ENCODE results near the gene STX11. TPM values are rescaled to one million over a fixed set of nuclear protein-coding genes. Genes with fewer than 3 reads are reported as not detected.

Gene STX11
- total RNA-seq, 1 experiment from 2014 or later: 16.1 TPM

DNA sequence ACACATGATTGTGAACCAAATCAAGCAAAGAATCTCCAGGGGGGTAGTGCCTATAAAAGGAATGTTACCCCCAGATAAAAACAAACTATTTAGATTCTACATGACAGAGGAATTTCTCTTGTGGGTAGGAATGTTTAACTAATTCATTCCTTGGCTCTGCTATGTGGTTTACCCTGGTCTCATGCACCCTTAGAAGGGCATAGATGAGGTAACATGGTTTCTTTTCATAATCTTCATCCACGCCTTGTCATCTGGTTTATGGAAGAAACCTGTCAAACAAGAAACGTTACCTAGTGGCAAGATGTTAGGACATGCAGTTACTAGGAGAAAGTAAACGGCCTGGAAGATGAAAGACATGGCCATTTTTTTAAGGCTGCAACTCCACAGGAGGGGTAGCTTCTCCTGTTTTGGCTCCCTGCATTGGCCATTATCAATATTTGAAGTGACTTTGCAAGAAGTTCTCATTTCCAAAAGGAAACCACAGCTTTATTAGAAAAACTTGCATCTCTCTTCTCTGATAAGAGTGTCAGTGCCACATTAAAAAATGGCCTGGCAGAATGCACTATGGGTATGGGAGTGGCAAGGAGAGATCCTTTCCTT lies 45.5 kb downstream of the STX11 start:
- Histone ChIP-seq H3K4me1 (peaks cover 20% of the 10 kb centered on the region), H3K27ac (no peak overlapping the region), H3K4me3 (no peak overlapping the region), H3K27me3 (no peaks in the 10 kb centered on the region), H3K36me3 (peaks cover 5% of the 10 kb centered on the region; the same call in 1 of the 2 replicates), H3K9me3 (replicated peaks) (peaks cover 12% of the 10 kb centered on the region; the same call in 1 of the 2 replicates)
- DNase-seq: peak in 1 of 2 experiments; percentile 17

DNA sequence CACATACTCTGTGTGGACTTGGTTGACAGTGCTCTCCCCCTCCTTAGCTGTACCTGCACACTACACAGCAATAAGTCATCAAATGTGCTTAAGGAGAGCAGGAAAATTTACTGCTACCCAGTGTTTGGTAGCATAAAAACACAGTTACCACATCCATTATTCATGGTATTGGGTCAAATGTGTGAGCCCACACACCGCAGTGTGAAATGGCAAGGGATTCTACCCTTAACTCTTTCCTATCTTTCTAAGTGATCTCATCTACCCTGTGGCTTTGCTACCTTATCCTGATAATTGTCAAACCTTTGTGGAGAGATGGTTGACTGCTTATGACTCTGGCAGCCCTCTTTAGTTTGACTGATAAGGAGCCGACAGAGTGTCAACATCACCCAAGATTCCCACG lies 47.6 kb downstream of the STX11 start:
- DNase-seq: no peak
- no peak overlapping the region for H3K4me3 ChIP-seq
- H3K36me3 ChIP-seq: peaks cover 5% of the 10 kb centered on the region; the same call in 1 of the 2 replicates
- no peak overlapping the region for H3K27ac ChIP-seq
- H3K9me3 ChIP-seq (replicated peaks): peaks cover 20% of the 10 kb centered on the region
- no peaks in the 10 kb centered on the region for H3K27me3 ChIP-seq
- H3K4me1 ChIP-seq: peaks cover 4% of the 10 kb centered on the region; the same call in 1 of the 2 replicates

DNA sequence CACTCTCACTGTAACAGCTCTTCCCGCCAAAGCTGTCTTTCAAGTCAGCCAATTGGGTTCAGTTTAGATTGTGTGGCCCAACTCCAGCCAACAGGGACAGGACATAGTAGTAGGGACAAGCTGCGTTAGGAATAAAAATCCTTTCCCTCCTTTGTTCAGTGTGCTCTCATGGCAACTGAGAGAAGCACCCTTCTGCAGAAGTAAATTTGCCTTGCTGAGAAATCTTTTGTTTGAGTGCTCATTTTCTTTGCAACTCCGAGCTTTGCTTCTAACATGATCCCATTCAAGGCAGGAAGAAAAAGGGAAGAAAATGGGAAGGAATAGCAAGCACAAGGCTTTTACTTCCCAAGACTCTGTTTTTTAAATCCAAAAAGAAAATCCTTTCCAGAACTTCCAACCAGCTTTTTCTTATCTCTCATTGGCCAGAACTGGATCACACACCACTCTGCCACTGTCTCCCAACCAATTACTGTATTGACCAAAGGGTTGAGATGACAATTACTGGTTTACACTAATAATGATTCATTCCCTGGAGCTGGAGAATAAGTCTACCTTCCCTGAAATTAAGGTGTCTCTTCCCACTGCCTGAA lies 52.7 kb downstream of the STX11 start:
- Histone ChIP-seq H3K27me3 (no peaks in the 10 kb centered on the region), H3K27ac (no peak overlapping the region), H3K9me3 (replicated peaks) (peaks cover 21% of the 10 kb centered on the region), H3K4me1 (no peaks in the 10 kb centered on the region), H3K4me3 (no peak overlapping the region), H3K36me3 (no peaks in the 10 kb centered on the region; the same call in 1 of the 2 replicates)
- DNase-seq: no peak

DNA sequence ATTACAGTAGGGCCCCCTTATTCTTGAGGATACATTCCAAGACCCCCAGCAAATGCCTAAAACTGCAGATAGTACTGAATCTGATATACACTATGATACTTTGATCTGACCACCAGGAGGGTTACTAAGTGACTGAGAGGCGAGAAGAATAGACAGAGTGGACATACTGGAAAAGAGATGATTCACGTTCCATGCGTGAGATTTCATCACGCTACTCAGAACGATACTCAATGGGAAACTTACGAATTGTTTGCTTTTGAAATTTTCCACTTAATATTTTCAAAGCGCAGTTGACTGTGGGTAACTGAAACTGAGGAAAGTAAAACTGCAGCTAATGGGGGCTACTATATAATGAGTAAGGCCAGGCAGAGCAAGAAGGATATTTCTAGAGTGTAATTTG lies 60.8 kb downstream of the STX11 start:
- H3K9me3 ChIP-seq (replicated peaks): 0 out of 2 replicates have a peak, but pooled peaks cover 3% of the 10 kb centered on the region
- no peaks in the 10 kb centered on the region for H3K36me3 ChIP-seq
- no peaks in the 10 kb centered on the region; the same call in 1 of the 2 replicates for H3K4me1 ChIP-seq
- no peaks in the 10 kb centered on the region for H3K27me3 ChIP-seq
- H3K27ac ChIP-seq: no peak overlapping the region
- H3K4me3 ChIP-seq: no peak overlapping the region
- DNase-seq: no peak

DNA sequence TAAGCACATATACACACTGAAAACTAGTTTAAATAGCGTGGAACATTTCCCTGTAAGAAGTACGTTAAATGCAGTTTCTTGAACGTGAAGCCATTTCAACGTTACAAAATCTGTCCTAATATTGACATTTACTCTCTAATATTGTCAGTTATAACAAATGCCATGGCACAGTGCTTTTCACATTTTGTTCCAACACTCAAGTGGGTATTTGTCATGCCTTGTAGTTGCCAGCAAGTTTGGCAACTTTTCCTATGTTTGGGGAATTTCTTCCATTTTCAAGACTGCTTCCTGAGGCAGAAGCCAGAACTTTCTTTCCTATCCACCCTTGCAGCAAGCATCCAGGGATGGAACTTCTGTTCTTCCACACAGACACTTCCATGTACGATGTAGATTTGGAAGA lies 63.0 kb downstream of the STX11 start:
- DNase-seq: no peak
- H3K27ac ChIP-seq: no peak overlapping the region
- H3K9me3 ChIP-seq (replicated peaks): 0 out of 2 replicates have a peak, but pooled peaks cover 3% of the 10 kb centered on the region
- no peaks in the 10 kb centered on the region for H3K27me3 ChIP-seq
- no peaks in the 10 kb centered on the region; the same call in 1 of the 2 replicates for H3K4me1 ChIP-seq
- H3K36me3 ChIP-seq: no peaks in the 10 kb centered on the region
- no peak overlapping the region for H3K4me3 ChIP-seq

DNA sequence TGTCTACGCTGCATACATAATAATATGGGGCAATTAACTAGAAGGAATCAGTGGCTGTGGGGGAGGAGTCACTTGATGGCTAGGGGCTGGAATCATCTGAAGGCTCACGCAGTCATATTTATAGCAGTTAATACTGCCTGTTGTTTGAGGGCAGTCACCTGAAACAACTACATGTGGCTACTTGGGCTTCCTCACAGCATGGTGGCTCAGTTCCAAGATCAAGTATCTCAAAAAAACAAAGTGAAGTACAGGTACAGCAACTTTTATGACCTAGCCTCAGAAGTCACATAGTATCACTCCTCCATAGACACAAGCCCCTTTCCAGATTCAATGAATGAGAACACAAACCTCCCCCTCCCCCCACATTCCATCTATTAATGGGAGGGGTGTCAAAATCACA lies 63.7 kb downstream of the STX11 start:
- Histone ChIP-seq H3K4me1 (no peaks in the 10 kb centered on the region; the same call in 1 of the 2 replicates), H3K36me3 (no peaks in the 10 kb centered on the region), H3K9me3 (replicated peaks) (0 out of 2 replicates have a peak, but pooled peaks cover 3% of the 10 kb centered on the region), H3K27ac (no peak overlapping the region), H3K4me3 (no peak overlapping the region), H3K27me3 (no peaks in the 10 kb centered on the region)
- no peak for DNase-seq

DNA sequence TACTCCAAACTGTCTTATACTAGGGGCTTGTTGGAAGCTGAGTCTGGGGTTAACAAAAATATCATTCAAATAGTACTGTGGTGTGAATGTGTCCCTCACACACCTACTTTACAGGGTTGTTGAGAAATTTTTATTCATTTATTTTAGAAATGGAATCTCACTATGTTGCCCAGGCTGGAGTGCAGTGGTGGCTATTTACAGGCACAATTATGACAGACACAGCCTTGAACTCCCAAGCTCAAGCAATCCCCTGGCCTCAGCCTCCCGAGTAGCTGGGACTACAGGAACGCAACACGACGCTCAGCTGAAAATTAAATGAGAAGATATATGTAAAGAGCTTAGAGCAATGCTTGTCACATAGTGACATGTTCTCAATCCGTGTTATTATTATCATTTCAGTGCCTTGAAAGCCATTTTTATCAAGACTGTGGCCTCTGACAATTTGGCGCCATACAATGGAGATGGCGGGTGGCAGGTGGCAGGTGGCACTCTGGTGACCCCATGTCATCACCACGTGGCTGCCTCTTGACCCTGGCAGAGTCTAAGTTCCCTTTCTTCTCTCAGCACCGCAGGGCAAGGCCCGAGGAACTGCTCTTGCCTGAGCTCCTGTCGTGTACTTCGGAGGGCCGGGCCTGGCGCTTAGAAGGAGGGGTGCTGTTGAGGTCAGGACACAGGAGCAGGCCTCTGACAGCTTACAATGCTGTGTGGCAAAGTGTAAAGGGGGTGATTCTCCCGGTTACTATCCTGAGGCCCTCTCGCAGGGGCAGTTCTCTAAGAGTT lies 64.5 kb downstream of the STX11 start:
- Histone ChIP-seq H3K9me3 (replicated peaks) (0 out of 2 replicates have a peak, but pooled peaks cover 3% of the 10 kb centered on the region), H3K4me1 (no peaks in the 10 kb centered on the region; the same call in 1 of the 2 replicates), H3K27me3 (no peaks in the 10 kb centered on the region), H3K36me3 (no peaks in the 10 kb centered on the region), H3K4me3 (peak overlapping the region; percentile 59), H3K27ac (peak overlapping the region; percentile 74)
- DNase-seq: no peak

DNA sequence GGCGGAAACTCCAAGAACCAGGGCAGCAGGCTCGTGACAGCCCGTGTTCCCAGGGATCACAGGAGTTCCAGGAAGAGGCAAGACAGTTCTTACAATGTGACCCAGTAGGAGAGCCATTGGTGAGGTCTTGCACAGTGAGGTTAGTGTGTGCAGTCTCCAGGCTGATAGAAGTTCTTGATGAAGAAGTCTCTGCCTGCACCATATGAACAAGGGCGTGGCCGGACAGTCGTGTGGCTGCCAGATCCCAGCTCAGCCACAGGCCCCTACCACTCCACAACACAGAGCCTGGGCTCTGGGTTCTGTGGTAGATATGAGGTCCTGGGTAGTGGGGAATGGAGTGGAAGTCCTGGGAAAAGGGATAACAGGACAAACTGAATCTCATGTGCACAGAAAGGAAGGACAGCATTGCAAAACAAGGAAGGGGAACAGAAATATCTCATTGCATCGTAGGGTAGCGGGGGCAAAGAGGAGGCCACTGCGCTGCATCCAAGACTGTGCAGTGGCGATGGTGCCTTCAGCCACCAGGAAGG lies 65.2 kb downstream of the STX11 start:
- Histone ChIP-seq H3K27ac (peak overlapping the region; percentile 74), H3K9me3 (replicated peaks) (0 out of 2 replicates have a peak, but pooled peaks cover 3% of the 10 kb centered on the region), H3K36me3 (no peaks in the 10 kb centered on the region), H3K27me3 (no peaks in the 10 kb centered on the region), H3K4me1 (no peaks in the 10 kb centered on the region; the same call in 1 of the 2 replicates), H3K4me3 (peak overlapping the region; percentile 59)
- DNase-seq: peak; percentile 55 to 68

DNA sequence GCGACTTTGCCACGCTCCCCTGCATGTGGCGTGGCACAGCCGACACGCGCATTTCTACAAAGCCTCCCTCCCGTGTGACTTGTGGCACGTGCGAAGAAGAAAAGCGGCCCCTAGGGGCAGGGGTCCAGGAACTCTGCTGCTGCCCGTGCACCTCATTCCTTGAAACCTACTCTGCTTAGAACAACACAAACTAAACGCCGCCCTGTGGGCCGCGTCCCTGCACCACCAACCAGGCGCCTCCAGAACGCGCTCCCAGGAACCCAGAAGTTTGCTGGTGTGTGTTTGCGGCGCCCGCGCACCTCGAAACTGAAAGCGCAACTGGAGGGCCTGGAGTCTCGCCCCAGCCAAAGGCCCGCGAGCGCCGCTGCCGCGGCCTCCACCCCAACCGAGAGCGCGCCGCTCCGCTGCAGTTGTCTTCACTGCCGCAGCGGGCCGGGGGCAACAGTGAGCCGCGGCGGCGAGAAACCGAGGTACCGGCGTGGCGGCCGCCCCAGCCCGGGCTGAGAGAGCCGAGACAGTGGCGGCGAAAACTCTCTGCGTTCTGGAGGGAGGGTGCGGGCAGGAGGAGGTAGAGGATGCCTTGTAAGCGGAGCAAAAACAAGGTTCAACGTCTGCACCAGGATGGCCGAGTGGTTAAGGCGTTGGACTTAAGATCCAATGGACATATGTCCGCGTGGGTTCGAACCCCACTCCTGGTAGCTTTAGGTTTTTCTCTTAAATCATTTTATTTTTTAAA lies 65.8 kb downstream of the STX11 start:
- Histone ChIP-seq H3K27ac (peak overlapping the region; percentile 74), H3K27me3 (no peaks in the 10 kb centered on the region), H3K4me1 (no peaks in the 10 kb centered on the region; the same call in 1 of the 2 replicates), H3K36me3 (no peaks in the 10 kb centered on the region), H3K4me3 (peak overlapping the region; percentile 59), H3K9me3 (replicated peaks) (0 out of 2 replicates have a peak, but pooled peaks cover 3% of the 10 kb centered on the region)
- peak; percentile 93 to 96 for DNase-seq

DNA sequence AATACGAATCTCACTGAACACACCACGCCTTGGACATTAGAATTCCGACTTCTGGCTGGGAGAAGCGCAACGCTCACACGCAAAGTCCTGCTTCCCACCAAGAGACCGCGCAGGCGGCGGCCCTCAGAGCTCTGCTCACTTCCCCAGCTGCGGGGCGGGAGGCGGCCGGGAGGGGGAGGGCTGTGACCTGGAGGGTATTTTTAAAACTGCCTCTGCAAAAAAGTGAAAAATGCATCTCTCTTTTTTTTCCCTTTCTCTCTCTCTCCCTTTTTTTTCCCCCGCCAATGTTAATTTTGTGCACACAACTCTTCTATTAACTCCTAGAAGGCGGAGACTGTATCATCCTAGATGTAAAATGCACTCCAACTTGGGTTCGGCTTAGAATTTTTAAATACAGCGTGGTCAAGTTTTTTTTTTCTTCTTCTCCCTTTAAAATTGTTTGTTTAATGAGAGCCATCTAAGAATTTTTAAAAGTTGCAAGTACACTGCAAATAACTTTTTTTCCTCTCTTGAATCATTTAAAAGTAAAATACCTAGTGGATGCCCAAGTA lies 66.4 kb downstream of the STX11 start:
- Histone ChIP-seq H3K27me3 (no peaks in the 10 kb centered on the region), H3K27ac (peak overlapping the region; percentile 74)
- DNase-seq: no peak

DNA sequence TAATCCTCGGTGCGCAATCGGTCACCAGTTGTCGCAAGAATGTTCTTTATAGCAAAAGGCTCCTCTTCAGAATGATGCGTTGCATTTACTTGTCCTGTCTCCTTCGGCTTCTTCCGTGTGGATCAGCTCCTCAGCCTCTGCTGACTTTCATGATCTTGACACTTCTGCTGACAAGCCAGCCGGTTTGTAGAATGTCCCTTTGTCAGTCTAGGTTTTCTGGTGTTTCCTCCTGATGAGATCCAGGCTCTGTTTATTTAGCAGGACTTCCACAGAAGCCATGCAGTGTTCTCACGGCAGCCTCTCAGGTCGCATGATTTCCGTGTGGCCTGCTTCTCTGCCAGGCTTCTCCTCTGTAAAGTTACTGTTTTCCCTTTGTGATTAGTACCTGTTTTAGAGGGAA lies 66.9 kb downstream of the STX11 start:
- Histone ChIP-seq H3K27ac (peak overlapping the region; percentile 74), H3K4me1 (no peaks in the 10 kb centered on the region; the same call in 1 of the 2 replicates), H3K4me3 (peak overlapping the region; percentile 59), H3K36me3 (no peaks in the 10 kb centered on the region), H3K9me3 (replicated peaks) (0 out of 2 replicates have a peak, but pooled peaks cover 3% of the 10 kb centered on the region), H3K27me3 (no peaks in the 10 kb centered on the region)
- peak; percentile 33 to 62 for DNase-seq

More for the DNA sequence above, 66.4 kb downstream of the STX11 start:
- H3K9me3 ChIP-seq (replicated peaks): 0 out of 2 replicates have a peak, but pooled peaks cover 3% of the 10 kb centered on the region
- no peaks in the 10 kb centered on the region for H3K36me3 ChIP-seq
- peak overlapping the region; percentile 59 for H3K4me3 ChIP-seq
- H3K4me1 ChIP-seq: no peaks in the 10 kb centered on the region; the same call in 1 of the 2 replicates

DNA sequence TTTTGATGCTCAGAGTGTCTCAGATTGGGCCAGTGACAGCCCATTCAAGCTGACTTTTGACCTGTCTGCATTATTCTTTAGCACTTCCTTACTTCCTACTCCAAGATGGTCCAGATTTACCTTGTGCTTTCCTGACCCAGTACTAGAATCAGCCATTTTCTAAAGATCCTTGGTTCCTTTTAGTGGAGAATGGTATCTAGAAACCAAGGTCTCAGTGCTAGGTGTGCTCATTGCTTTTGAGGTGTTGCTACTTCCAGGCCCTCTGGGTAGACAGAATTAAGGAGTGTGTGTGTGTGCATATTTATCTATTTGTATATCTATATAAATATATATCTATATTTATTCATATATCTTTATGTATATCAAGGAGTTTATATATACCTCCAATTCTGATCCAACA lies 67.5 kb downstream of the STX11 start:
- Histone ChIP-seq H3K4me1 (no peaks in the 10 kb centered on the region; the same call in 1 of the 2 replicates), H3K9me3 (replicated peaks) (0 out of 2 replicates have a peak, but pooled peaks cover 3% of the 10 kb centered on the region), H3K27ac (0 out of 2 replicates have a peak overlapping the region, but pooled peaks have one; percentile 74), H3K4me3 (peak overlapping the region; percentile 59), H3K27me3 (no peaks in the 10 kb centered on the region), H3K36me3 (no peaks in the 10 kb centered on the region)
- DNase-seq: no peak

DNA sequence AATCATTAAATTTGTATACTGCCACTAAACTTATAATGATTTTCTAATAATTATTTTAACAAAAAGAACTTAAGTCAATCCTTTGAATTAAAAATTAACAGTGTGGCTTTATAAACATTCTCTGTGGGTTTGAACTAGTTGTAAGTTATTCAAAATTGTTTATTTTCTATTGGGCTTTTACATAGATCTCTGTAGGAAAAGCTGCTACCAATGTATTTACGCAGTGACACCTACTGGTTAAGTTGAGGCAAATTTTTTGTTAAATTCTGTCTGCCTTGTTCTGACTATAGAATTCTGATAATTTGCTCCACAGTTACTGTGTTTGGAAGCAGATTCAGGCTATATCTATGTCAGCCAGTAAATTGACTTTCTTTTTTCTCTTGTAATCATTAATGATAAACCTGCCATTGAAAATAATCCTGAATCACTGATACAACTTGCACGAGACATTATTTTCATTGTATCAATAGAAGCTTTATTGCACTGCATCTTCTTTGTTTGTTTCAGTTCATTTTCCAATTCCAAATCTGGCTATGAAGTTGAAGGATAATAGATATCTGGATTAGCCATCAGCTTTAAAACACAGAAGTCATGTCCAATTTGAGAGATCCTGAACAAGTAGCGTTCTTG lies 68.9 kb downstream of the STX11 start:
- Histone ChIP-seq H3K4me3 (no peak overlapping the region), H3K27me3 (no peaks in the 10 kb centered on the region), H3K9me3 (replicated peaks) (0 out of 2 replicates have a peak, but pooled peaks cover 2% of the 10 kb centered on the region), H3K4me1 (no peaks in the 10 kb centered on the region; the same call in 1 of the 2 replicates), H3K36me3 (no peaks in the 10 kb centered on the region), H3K27ac (no peak overlapping the region)
- peak in 1 of 2 experiments; percentile 67 for DNase-seq
